ENCODE data around the gene KATNB1.
A peak's percentile ranks its signal among the peaks of the same experiment; 100 is the strongest.
"Not testable (repeated sequence)": the region's sequence is repeated elsewhere in the genome, so short reads cannot be mapped to it uniquely, and the experiment has no call there.

KATNB1 gene

DNA sequence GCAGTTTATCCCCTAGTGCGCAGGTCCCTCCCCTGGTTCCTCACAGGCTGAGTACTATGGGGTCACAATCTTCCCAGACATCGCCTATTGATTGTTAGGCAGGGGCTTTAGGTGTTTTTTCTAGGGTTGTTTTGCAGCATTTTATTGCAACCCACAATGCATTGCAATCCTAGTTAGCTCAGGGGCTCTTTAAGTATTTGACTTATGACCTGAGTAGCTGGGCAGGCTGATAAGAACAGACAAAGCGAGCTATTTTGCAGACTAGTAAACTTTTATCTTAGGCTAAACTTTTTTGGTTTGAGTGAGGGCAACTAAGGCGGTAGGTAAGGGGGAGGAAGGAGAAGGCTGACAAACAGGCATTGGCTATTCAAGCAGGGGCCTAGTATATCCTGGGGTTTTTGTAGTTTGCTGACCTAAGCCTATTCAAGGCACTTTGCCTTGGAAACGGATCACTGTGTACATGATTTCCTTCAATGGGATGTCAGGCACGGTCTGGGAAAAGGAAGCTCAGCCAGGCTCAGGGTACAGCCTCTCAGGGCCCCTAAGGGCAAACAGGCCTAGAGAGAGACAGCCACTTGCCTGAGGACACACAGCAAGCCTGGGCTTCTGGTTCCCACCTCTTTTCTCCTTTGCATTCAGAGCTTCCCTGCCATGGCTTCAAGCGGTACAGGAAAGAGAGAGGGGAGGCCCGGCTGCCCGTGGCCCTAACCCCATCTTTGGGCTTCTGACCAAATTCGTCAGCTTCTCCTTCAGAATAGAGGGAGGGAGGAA, 34.6 kb upstream of the KATNB1 start:
- no peak for DNase-seq (ENCODE audit: low spot score)

DNA sequence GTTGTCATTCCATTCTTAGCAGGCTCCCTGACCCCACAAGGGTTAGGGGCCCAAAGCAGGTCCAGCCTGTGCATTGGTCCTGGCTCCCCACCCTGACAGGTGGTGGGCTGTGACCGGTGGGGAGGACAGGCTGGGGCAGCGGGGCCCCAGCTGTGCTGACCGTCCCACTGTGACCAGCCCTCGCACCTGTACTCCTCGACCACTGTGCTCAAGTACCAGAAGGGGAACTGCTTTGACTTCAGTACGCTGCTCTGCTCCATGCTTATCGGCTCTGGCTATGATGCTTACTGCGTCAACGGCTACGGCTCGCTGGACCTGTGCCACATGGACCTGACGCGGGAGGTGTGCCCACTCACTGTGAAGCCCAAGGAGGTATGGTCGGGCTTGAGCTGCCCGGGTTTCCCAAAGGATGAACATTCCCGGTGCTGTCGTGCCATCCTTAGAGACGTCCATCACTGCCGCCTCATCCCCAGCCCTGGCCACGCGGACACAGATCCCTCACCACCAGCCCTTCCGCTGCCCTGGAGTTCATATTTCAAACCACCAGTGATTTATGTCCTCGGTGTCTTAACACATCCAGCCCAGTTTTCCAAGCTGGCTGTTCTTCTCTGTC, 33.7 kb upstream of the KATNB1 start:
- no peak for DNase-seq (ENCODE audit: low spot score)

DNA sequence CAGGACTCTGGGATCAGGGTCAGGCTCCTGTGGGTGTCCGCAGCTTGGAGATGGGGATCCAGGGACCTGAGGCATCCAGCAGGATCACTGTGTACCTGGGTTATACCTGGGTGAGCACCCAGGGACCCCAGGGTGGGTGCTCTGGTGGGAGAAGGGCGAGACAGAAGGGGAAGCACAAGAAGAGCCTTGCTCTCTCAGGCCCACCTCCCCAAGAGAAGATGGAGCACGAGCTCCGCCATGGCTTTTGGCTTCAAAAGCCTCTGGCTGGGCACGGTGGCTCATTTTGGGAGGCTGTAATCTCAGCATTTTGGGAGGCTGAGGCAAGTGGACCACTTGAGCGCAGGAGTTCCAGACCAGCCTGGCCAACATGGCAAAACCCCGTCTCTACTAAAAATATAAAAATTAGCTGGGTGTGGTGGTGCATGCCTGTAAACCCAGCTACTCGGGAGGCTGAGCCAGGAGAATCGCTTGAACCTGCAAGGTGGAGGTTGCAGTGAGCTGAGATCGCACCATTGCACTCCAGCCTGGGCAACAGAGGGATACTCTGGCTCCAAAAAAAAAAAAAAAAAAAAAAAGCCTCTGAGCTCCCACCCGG, 32.1 kb upstream of the KATNB1 start:
- no peak for DNase-seq (ENCODE audit: low spot score)

DNA sequence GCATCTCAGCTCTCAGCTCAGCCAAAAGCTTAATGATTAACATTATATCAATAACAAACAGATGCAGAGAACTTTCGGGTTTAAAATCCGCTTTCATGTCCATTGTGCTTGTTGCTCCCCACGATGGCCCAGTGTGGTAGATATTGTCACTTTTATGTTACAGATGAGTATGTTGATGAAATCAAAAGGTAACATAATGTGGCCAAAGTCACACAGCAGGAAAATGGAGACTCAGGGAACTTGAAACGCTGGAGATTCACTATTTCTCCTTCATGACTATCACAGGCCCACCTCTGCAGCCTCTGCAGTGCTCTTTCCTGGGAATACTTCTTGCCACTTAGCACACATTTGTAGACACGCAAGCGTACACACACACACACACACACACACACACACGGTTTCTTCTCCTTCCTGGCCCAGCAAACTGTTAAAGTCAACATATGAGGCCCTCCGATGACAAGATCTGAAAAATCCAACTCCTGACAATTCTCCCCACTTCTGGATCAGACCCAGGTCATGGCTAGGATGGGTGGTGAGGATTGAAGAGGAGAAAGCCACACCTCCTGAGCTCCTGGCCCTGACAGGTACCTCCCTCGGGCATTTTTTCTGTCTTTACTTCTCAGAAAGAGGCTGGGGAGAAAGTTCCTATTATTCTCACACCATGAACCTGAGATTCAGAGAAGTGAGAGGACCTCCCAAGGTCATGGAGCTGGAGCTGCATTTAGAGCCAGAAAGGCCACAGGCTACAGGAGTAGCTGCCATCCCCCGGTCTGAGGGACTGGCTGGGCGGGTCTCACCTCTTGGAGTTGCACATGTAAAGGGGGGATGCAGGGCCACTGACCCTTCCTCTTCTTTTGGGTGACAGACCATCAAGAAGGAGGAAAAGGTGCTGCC, 31.3 kb upstream of the KATNB1 start:
- no peak for DNase-seq (ENCODE audit: low spot score)

DNA sequence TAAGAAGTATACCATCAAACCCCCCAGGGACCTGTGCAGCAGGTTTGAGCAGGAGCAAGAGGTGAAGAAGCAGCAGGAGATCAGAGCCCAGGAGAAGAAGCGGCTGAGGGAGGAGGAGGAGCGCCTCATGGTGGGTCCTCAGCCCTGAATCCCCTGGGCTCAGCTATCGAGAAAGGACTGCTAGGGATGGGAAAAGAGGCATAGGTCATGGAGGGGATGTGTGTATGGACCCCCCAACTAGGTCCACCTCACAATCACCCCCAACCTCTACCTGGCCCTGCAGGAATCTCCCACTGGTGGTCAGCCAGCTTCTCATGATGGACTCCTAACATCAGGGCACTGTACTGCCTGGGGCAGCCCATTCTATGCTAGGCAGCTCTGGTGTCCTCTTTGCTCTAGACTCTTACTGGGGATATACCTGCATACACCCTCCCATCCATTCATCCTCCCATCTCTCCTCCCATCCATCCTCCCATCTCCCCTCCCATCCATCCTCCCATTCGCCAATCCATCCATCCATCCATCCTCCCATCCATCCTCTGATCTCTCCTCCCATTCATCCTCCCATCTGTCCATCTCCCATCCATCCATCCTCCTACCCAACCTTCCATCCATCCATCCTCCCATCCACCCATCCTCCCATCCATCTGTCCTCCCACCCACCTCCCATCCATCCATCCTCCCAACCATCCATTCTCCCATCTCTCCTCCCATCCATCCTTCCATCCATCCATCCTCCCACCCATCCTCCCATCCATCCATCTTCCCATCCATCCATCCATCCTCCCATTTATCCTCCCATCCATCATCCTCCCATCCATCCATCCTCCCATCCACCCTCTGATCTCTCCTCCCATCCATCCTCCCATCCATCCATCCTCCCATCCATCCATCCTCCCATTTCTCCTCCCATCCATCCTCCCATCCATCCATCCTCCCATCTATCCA, 30.4 kb upstream of the KATNB1 start:
- no peak for DNase-seq (ENCODE audit: low spot score)

DNA sequence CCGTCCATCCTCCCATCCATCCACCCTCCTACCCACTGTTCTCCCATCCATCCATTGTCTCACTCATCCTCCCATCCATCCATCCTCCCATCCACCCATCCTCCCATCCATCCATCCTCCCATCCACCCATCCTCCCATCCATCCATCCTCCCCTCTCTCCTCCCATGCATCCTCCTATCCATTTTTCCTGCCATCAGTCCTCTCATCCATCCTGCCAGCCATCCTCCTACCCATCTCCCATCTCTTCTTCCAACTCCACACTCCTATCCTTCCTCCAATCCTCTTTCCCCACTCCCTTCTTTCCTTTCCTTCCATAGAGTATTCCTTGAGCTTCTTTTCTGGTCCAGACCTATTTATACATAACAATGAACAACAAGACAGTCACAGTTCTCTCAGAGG, 28.9 kb upstream of the KATNB1 start:
- no peak for DNase-seq (ENCODE audit: low spot score)

DNA sequence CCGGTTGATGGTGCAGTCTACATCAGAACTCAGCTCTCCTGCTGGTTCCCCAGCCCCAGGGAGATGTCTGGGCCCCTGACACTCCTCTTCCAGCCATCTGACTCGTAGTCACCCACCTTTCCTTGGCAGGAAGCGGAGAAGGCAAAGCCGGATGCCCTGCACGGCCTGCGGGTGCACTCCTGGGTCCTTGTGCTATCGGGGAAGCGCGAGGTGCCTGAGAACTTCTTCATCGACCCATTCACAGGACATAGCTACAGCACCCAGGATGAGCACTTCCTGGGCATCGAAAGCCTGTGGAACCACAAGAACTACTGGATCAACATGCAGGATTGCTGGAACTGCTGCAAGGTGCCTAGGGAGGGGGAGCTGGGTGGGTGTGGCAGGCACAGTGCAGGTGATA, 28.2 kb upstream of the KATNB1 start:
- no peak for DNase-seq (ENCODE audit: low spot score)

DNA sequence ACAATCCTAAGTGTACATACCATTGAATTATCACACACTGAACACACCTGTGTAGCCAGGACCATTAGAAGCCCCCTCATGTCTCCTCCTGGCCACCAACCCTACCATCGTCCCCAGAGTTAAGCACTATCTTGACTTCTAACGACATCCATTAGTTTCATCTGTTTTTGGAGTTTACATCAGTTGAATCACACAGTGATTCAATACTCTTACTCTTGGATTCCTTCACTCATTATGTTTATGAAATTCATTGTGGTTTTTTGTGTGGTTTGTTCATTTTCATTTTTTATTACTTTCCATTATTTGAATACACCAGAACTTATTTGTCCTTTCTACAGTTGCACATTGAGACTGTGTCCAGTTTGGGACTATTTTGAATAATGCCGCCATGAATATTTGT, 27.4 kb upstream of the KATNB1 start:
- DNase-seq (ENCODE audit: low spot score): no peak

DNA sequence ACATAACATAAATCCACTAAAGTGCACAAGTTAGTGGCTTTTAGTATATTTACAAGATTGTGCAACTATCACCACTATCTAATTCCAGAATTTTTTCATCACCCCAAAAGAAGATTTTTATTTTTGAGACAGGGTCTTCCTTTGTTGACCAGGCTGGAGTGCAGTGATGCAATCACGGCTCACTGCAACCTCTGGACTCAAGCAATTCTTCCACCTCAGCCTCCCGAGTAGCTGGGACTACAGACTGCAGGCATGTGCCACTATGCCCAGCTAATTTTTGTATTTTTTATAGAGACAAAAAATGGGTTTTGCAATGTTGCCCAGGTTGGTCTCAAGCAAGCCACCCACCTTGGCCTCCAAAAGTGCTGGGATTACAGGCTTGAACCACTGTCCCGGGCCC, 25.9 kb upstream of the KATNB1 start:
- no peak for DNase-seq (ENCODE audit: low spot score)

DNA sequence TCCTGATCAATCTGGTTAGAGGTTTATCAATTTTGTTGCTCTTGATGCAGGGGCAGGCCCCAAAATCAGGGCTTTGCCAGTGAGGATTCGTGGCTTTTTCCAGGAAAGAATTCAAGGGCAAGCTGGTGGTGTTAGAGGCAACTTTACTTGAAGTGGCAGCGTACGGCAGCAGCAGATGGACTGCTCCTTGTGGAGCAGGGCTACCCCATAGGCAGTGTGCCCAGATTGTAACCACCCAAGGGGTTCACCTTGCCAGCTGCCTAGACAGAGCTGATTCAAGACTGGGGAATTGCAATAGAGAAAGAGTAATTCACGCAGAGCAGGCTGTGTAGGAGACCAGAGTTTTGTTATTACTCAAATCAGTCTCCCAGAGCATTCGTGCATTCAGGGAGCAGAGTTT, 24.2 kb upstream of the KATNB1 start:
- no peak for DNase-seq (ENCODE audit: low spot score)

DNA sequence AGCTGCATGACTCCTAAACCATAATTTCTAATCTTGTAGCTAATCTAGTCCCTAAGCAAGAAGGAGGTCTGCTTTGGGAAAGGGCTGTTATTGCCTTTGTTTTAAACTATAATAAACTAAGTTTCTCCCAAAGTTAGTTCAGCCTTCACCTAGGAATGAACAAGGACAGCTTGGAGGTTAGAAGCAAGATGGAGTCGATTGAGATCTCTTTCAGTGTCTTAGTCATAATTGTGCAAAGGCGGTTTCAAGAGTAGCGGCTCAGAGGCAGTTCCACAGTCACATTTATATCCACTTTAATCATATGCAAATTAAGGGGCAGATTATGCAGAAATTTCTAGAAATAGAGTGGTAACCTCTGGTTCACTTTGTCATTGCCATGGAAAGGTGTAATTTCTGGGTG, 23.6 kb upstream of the KATNB1 start:
- DNase-seq (ENCODE audit: low spot score): no peak

DNA sequence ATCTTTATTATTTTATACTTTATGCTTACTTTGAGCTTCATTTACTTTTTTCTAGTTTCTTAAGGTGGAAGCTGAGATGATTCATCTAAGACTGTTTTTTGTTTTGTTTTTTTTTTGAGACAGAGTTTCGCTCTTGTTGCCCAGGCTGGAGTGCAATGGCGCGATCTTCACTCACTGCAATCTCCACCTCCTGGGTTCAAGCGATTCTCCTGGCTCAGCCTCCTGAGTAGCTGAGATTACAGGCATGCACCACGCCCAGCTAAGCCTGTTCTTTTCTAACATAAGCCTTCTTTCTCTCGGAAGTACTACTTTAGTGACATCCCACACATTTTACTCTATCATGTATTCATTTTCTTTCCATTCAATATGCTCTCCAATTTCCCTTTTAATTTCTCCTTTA, 23.0 kb upstream of the KATNB1 start:
- DNase-seq (ENCODE audit: low spot score): not testable (repeated sequence)

DNA sequence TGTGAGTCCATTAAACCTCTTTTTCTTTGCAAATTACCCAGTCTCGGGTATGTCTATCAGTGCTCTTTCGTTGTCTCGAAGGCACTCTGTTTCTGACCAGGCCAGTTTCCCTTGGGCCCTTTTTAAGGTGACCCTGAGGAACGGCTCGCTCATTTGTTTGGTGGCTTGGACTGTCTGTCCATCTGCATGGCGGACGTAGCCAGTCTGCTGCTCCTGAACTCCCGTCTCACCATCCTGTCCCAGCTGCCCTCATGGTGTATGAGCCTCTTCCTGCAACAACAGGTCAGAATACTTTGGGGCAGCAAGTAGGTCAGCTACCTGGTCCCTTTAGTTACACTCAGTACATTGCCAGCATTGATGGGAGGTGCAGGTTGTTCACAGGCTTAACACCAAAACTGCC, 22.0 kb upstream of the KATNB1 start:
- DNase-seq (ENCODE audit: low spot score): no peak

DNA sequence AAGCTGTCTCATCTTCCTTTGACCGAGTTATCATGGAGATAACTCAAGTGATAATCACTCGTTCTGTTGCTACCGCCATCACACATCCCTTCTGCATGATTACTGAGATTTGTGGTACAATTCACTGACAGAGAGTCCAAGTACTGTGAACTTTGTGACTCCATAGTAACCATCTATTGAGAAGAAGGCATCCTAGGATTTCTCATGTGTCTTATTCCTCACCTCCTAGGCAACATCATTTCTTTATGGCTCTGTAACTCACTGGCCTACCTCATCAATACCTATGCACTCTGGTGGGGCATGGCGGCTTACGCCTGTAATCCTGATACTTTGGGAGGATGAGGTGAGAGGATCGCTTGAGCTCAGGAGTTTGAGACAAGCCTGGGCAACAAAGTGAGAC, 21.5 kb upstream of the KATNB1 start:
- no peak for DNase-seq (ENCODE audit: low spot score)

DNA sequence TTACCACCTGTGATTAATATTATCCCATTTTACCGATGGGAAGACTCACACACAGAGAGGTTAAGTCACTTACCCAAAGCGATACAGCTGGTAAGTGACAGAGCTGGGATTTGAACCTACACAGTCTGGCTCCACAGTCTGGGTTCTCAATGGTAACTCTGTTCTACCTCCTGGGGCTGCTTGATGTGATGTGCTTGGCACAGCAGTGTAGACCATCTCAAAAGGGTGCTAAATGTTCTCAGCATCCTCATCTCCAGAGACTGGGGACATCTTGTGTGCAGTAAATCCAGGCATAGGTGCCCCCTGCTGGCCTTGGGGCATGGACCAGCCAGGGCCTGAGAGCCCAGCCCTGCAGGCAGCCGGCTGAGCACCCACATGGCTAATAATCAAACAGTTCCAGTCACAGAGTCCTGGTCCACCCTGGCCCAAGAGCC, 15.4 kb upstream of the KATNB1 start:
- DNase-seq (ENCODE audit: low spot score): peak; percentile 67

DNA sequence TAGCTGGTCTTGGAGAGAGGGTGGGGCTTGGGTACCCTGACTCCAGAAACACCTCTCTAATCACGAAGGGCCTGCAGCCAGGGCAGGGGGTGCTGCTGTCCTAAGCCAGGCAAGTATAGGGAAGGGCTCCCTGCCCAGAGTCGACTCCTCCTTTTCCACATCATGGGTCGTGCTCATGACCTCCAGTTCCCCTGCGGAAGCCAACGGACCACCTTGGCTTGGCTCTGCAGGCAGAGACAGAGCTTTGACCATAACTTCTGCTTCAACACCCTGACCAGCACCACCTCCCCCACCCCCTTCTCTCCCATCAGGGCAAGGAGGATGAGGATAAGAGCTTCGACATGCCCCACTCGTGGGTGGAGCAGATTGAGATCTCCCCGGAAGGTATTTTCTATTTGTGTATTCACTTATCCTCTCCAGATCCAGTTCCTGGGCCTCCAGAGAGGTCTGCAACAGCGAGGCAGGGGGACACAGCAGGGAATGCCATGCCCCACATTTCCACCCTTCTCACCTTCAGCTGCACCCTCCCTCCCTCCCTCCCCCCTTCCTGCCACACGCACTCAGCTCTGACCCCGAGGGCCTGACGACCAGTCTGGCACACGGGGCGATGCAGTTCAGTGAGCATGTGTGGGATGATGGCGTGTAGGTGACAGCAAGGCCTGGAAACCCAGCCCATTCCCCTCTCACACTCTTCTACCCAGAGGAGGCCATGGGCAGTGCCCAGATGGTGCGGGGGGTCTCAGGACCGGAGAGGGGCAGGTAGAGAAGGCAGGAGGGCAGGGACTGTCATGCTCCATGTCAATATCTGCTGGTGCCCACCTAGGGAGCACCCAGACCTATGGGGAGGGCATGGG, 14.0 kb upstream of the KATNB1 start:
- no peak for DNase-seq (ENCODE audit: low spot score)

DNA sequence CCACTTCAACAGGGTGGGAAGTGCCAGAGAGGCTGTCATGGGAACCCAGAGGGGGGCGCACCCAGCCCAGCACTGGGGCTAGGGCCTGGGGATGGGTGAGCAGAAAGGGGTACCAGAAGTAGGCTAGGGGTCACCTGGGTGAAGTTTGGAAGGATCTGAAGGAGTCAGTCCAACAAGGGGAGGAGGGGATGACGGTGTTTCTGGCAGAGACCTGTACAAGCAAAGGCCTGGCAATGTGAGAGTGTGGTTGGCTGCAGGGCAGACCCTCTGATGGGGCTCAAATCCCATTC, 13.4 kb upstream of the KATNB1 start:
- DNase-seq (ENCODE audit: low spot score): no peak

DNA sequence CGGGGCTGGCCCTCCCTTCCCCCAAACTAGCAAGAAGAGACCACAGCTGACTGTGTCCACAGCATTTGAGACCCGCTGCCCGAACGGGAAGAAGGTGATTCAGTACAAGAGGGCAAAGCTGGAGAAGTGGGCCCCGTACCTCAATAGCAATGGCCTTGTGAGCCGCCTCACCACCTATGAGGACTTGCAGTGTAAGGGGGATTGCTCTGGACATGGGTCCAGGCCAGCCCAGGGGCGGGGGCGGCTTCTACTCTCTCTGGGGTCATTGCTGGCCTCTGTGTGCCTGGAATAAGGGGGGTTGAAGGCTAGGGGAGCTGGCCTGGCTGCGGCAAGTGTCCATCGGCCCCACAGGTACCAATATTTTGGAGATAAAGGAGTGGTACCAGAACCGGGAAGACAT, 12.9 kb upstream of the KATNB1 start:
- DNase-seq (ENCODE audit: low spot score): no peak

DNA sequence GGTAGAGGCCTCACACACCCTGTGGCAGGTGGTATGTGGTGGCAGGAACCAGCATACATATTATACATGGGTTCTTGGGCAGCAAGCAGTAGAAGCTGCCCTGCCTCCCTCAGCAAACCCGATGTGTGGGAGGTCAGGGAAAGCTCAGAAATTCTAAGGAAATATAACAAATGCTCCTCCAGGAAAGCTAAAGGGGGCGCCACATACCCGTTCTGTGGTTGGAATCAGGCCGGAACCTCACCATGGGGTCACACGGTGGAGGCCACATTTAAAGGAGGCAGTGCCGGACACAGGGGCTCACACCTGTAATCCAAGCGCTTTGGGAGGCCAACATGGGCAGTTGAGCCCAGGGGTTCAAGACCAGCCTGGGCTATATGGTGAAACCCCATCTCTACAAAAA, 12.4 kb upstream of the KATNB1 start:
- no peak for DNase-seq (ENCODE audit: low spot score)

DNA sequence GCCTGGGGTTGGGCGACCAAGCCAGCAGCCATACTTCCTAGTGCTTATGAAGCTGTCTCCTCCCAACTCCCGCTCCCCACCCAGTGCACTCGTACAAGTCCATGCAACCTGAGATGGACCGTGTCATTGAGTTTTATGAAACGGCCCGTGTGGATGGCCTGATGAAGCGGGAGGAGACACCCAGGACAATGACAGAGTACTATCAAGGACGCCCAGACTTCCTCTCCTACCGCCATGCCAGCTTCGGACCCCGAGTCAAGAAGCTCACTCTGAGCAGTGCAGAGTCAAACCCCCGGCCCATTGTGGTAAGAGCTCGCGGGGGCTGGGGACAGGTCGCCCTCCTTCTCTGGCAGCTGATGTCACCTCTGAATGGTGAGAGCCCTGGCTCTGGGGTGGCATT, 11.0 kb upstream of the KATNB1 start:
- DNase-seq (ENCODE audit: low spot score): no peak

DNA sequence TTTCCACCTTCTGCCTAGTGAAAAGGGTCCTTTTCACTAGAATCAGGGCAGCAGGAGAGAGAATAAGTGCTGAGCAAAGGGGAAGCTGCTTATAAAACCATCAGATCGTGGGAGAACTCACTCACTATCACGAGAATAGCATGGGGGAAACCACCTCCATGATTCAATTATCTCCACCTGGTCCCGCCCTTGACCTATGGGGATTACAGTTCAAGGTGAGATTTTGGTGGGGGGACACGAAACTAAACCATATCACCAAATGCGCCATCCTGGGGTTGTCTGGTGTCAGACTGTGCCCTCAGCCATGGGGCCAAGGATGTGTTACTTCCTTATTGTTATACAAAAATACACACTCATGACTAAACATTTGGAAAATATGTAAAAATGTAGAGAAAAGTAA, 10.4 kb upstream of the KATNB1 start:
- no peak for DNase-seq (ENCODE audit: low spot score)
